GM12873 (cell line): Measurements from ENCODE around the gene TACR2.

Source experiments
- CTCF ChIP-seq: IDR thresholded peaks from 2 replicates; pipeline ENCODE4 v1.5.1; 2012; ENCODE audit warnings: low read depth, mild to moderate bottlenecking, moderate library complexity, low read length, control low read depth; ENCODE audit not compliant: insufficient read depth; ENCODE audit errors: missing control alignments

Gene TACR2

DNA sequence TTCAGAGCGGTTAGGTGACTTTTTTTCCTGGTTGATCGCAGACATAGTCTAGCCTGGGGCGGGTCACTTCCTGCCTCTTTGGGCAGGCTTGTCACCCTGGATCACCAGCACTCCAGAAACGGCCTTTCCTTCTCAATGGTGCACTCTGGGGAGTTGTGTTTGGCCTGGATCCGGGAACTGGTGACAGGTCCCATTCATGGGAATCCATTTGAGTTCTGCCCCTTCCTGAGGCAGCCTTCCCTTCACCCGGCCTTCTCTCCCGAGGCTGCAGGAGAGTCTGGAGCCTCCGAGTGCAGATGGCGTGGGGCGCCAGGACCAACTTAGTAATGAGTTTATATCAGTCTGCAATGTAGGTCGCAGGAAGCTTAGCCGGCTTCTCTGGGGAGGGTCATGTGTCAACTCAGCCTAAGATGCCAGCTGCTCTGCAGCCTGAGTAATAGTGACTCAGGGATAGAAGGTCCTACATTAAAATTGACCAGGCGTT lies 54.2 kb downstream of the TACR2 start:
- TF ChIP-seq CTCF, result no peak

DNA sequence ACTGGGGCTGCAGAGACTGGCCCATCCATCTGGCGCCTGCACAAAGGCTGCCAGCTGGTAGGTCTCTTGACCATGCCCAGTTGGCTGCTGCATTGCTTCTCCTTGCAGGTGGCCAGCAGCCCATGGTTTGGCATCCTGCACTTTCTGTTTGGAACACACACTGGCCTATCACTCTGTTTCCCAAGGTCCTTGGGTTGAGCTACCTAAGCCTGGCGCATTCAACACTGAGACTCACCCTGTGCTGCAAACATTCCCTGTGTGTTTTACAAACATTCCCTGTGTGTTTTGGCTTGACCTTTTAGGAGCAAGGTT lies 55.5 kb downstream of the TACR2 start:
- TF ChIP-seq CTCF, result no peak

GRCh38 chr10:69360485-69361302 lies 56.0 kb downstream of the TACR2 start:
- no peak for TF ChIP-seq CTCF

GRCh38 chr10:69359594-69359993 lies 57.1 kb downstream of the TACR2 start:
- no peak for TF ChIP-seq CTCF

DNA sequence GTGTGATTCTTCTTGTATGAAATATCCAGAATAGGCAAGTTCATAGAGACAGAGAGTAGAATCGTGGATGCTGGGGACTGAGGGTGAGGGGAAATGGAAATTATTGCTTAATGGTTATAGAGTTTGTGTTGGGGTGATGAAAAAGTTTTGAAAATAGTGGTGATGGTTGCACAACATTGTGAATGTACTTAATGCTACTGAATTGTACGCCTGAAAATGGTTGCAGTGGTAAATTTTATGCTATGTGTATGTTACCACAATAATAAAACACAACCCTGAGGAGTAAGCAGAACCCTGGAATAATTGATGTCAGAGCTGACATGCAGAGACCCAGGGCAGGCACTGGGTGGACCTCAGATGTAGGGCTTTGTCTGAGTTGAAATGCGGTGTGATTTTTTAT lies 57.6 kb downstream of the TACR2 start:
- TF ChIP-seq CTCF, result no peak

DNA sequence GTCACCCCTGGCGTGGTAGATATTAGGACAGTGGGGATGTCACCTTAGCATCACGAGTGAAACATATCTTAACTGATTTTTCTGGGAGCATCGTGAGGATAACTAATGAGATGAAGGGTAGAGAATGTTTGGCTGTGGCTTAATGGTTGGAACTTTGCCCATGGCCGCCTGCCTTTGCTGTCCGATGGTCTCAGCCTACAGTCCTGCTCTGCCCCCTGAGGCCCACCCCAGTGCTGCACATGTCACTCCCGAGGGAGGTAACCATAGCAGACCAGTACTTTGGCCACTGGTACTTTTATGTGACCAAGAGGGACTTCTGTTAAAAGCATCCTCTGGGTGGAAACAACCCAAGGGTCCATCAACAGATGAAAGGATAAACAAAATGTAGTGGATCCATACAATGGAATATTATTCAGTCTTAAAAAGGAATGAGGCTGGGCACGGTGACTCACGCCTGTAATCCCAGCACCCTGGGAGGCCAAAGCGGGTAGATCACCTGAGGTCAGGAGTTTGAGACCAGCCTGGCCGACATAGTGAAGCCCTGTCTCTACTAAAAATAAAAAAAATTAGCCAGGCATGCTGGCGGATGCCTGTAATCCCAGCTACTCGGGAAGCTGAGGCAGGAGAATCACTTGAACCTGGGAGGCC lies 58.4 kb downstream of the TACR2 start:
- TF ChIP-seq CTCF, result no peak

DNA sequence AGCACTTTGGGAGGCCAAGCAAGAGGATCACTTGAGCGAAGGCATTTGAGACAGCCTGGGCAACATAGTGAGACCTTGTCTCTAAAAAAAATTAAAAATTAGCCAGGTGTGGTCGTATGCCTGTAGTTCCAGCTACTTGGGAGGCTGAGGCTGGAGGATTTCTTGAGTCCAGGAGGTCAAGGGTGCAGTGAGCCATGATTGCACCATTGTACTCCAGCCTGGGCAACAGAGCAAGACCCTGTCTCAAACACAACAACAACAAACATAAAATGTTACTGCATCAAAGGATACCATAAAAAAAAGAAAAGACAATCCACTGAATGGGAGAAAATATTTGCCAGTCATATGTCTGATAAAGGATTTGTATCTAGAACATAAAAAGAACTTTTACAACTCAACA lies 60.5 kb downstream of the TACR2 start:
- no peak for TF ChIP-seq CTCF
